NCI-H2081 treated with DMSO at 0.1 percent for 48 hours (cell line): ENCODE measurements around the gene PPP6C.
"Not testable (repeated sequence)": the region's sequence is repeated elsewhere in the genome, so short reads cannot be mapped to it uniquely, and the experiment has no call there.

Source experiments
- DNase-seq: peaks from one replicate; lab custom pipeline; 2025; lab: John Stamatoyannopoulos, UW

PPP6C gene

GRCh38 chr9:125181756-125182155 lies 7.8 kb downstream of the PPP6C start:
- DNase-seq, result not testable (repeated sequence)

- no peak for DNase-seq
These were observed 8.7 kb downstream of the PPP6C start for GRCh38 chr9:125180876-125181275.

GRCh38 chr9:125179776-125180175 lies 9.8 kb downstream of the PPP6C start:
- not testable (repeated sequence) for DNase-seq

GRCh38 chr9:125177888-125178287 lies 11.7 kb downstream of the PPP6C start:
- DNase-seq, result no peak

GRCh38 chr9:125176636-125177035 lies 13.0 kb downstream of the PPP6C start:
- DNase-seq, result no peak

GRCh38 chr9:125172031-125172755 lies 17.4 kb downstream of the PPP6C start:
- DNase-seq, result no peak

GRCh38 chr9:125169895-125170294 lies 19.7 kb downstream of the PPP6C start:
- DNase-seq, result no peak

- DNase-seq, result no peak
These were observed 22.8 kb downstream of the PPP6C start for GRCh38 chr9:125166762-125167161.

- not testable (repeated sequence) for DNase-seq
These were observed 26.7 kb downstream of the PPP6C start for GRCh38 chr9:125162891-125163290.

GRCh38 chr9:125161284-125161918 lies 28.2 kb downstream of the PPP6C start:
- DNase-seq, result no peak

- DNase-seq, result no peak
These were observed 28.9 kb downstream of the PPP6C start for GRCh38 chr9:125160750-125161149.

- no peak for DNase-seq
These were observed 33.1 kb downstream of the PPP6C start for GRCh38 chr9:125156551-125156950.

- no peak for DNase-seq
These were observed 35.8 kb downstream of the PPP6C start for GRCh38 chr9:125153712-125154367.

- no peak for DNase-seq
These were observed 37.9 kb downstream of the PPP6C start for GRCh38 chr9:125151730-125152129.

- DNase-seq, result no peak
These were observed 39.0 kb downstream of the PPP6C start for GRCh38 chr9:125150349-125151245.

GRCh38 chr9:125147401-125147951 lies 42.1 kb downstream of the PPP6C start:
- no peak for DNase-seq

- DNase-seq, result no peak
These were observed 43.4 kb downstream of the PPP6C start for GRCh38 chr9:125146247-125146646.

GRCh38 chr9:125145425-125145824 lies 44.2 kb downstream of the PPP6C start:
- no peak for DNase-seq

- DNase-seq, result peak; percentile 97
These were observed 46.1 kb downstream of the PPP6C start, which contains the start of gene SCAI for GRCh38 chr9:125143377-125144090. Gene SCAI, minus strand, starts transcription at chr9:125143528. Its CDS starts 91 bp downstream, at chr9:125143437.

- DNase-seq, result no peak
These were observed 46.8 kb downstream of the PPP6C start for GRCh38 chr9:125142560-125143376.
